HG03575 (cell line): ENCODE measurements around the gene PLXDC1.
"Not testable (repeated sequence)": the region's sequence is repeated elsewhere in the genome, so short reads cannot be mapped to it uniquely, and the experiment has no call there.

Experiments used
- ATAC-seq: cut with Tn5 transposase; IDR thresholded peaks from one replicate; pipeline ENCODE4 v1.9.1; 2021; ENCODE audit not compliant: unreplicated experiment, insufficient number of reproducible peaks, low FRiP score; ENCODE audit errors: extremely low read depth

PLXDC1 gene

DNA sequence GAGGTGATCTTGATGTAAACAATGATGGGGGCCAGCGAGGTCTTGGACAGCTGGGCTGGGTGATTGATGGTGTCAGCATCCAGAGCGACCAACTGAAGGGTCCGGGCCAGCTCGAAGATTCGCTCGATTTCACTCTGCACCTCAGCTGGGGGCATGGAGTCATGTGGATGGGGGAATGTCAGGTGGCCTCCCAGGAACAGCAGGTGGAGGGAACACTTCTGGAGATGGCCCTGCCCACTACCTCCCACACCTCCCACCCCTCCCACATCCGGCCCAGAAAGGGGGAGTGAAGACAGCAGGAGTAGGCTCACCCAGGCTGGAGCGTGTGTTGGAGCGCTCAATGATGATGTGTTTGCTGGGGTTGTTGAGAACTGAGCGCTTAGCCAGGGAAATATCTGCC is 32.3 kb upstream of the PLXDC1 start:
- ATAC-seq = no peak

DNA sequence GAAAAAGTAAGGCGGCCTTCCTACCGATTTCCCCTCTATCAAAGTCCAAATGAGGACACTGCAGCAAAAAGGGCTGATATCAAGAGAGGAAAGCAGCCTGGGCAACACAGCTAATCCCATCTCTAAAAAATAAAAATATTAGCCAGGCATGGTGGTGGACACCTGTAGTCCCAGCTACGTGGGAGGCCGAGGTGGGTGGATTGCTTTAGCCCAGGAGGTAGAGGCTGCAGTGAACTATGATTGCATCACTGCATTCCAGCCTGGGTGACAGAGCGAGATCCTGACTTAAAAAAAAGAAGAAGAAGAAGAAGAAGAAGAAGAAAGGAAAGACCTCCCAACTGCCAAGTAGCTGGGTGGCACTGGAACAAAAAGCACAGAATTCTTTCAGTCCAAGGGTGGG is 31.6 kb upstream of the PLXDC1 start:
- ATAC-seq = no peak

DNA sequence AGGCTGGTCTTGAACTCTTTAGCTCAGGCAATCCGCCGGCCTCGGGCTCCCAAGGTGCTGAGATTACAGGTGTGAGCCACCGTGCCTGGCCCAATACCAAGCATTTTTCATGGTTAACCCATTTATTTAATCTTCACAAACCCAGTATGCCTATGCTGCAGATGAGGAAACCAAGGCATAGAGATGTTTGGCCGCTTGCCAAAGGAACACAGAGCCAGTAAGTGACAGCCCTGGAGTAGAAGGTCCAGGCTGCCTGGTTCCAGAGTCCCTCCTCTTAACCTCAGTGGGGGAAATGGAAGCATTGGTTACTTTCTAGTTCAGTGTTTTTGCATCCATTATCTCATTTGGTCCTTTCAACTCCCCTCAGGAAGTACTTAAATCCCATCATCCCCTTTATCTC is 29.9 kb upstream of the PLXDC1 start:
- no peak for ATAC-seq

DNA sequence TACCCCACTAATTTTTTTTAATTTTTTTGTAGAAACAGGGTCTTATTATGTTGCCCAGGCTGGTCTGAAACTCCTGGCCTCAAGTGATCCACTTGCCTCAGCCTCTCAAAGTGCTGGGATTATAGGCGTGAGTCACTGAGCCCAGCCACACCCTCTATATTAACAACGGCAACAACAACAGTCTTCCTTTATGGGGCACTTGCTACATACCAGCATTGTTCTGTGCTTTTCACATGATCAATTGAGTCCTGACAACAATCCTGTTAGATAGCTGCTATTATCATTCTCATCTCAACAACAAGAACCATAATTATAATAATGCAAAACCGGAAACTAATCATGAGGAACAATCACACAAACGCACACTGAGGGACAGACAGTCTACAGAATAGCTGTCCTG is 27.1 kb upstream of the PLXDC1 start:
- no peak for ATAC-seq

DNA sequence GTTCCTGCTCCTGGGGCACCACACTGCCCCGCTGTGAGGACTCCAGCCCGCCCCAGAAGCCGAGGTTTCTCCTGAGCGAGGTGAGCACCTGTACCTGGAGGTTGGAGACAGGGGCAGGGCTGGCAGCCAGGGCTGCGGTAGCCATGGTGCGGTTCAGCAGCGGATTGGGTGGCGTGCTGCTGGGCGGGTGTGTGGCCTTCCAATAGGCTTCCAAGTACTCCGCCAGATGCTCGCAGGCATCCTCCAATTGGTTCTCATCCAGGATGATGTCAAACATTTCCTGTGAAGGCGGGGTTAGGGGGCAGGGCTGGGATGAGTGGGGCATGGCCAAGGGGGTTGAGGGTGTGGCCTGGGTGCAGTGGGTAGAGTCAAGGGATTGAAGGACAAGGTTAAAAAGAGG is 25.8 kb upstream of the PLXDC1 start:
- no peak for ATAC-seq

DNA sequence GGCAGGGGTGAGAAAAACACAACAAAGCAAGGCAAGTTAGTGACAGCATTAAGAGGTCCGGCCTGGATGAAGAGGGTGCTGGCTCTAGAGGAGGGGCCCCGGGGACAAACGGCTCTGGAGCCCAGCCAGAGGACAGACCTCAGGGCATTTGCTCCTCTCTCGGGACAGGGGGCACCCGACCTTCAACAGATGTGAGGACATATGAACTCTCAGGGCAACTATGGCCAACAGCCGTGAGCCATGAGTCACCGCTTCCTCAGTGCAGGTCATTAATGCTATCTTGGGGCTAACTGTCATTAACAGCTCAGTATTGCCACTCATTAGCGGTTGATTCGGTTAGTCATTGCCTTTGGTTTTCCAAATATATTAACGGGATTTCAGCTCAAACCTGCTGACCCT is 24.3 kb upstream of the PLXDC1 start:
- no peak for ATAC-seq

DNA sequence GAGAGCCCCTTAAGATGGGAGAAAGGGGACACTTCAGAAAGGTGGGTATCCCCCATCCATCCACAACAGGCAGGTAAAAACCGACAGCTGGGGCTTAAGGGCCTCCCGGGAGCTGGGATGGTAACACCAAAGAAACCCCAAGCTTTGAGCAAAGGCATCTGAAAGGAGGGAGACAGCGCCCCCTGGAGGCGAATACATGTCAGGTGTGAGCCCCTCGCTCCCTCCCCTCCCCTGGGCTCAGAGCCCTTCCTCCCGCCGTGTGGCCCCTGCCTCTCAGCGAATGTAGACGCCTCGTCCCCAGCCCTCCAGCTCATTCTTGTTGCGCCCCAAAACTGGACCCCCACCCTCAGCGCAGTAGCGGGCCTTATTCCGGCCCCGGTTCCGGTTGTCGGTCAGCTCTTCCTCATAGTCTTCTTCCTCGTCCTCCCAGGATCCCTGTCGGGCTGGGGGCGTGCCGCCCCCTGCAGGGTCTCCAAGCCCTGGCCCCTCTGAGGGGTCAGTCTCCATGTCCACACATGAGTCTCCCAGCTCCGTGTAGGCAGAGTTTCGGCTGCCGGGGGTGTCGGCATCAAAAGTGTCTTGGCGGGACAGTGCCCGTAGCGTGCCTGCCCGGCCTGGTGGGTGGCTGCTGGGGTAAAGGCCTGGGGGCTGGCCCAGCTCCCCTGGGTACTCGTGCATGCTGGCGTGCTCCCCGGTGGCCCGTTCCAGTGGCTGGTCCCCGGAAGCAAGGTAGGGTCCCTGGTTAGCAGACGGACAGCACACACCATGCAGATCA is 23.7 kb upstream of the PLXDC1 start:
- ATAC-seq = no peak

DNA sequence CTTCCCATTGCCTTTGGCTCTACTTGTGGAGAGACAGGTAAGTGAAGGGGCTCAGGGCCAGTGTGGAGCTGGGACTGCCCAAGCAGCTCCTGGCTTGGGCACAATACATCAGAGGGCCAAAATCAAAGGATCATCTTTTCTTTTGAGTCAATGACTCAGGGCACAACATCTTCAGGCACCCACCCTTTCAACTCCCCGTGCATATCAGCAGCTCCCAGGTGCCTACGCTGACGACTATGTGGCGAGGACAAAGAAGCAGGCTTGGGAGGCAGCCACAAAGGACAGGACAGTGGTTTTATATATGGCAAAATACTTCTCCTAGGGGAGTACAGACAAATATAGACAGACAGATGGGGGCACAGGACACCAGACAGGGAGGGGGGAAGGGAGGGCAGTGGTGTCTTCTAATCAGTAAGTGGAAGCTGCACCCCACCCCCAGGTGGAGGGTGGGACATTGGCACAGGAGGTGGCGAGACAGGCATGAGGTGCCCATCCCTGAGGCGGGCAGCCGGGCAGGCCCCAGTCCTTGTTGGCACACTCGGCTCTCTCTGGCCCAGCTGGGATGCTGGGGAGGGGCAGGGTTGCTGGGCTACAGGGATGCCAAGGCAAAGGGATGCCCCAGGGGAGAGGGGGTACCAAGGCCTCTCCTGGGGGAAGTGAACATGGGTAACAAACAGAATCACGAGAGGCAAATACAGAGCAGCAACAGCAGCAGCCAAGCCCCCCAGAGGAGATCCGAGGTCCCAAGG is 22.3 kb upstream of the PLXDC1 start:
- ATAC-seq = no peak

DNA sequence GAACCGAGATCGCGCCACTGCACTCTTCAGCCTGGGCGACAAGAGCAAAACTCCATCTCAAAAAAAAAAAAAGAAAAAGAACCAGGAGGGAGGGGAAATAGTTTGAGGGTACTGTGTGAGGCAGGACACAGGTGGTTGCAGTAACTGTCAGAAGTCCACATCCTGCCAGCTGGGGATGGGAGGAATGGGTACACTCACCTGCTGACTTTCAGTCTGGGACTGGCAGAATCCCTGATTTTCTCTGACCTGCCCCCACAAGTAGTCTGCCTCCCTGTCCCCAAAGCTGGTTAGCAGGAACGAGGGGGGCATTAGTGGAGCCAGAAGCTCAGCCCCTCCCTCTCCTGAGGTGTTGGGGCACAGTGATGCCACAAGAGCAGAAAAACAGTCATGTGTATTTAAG is 21.6 kb upstream of the PLXDC1 start:
- no peak for ATAC-seq

DNA sequence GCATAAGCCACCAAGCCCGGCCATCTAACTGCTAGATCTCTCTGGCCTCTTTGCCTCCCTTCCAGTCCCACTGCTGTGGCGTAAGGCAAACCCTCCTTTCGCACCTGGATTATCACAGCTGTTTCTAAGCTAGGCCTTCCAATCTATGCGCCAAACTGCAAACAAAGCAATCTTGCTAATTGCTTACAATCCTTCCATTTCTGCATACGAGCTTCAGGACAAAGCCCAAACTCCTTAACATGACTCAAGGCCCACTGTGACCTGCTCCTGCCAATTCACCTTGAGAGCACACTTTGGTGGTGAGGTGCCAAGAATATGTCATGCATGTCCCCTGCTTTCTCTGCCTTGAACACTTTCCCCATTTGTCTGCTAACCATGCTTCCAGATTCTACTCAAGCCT is 20.5 kb upstream of the PLXDC1 start:
- ATAC-seq = no peak

DNA sequence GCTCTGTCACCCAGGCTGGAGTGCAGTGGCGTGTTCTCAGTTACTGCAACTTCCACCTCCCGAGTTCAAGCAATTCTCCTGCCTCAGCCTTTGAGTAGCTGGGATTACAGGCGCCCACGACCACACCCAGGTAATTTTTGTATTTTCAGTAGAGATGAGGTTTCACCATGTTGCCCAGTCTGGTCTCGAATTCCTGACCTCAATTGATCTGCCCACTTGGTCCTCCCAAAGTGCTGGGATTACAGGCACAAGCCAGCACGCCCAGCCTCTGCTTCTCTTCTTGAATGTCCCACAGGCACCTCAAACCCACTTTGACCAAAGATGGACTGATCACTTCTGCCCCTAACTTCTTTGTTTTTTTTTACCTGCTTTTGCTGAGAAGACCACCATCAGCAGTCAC is 19.1 kb upstream of the PLXDC1 start:
- no peak for ATAC-seq

DNA sequence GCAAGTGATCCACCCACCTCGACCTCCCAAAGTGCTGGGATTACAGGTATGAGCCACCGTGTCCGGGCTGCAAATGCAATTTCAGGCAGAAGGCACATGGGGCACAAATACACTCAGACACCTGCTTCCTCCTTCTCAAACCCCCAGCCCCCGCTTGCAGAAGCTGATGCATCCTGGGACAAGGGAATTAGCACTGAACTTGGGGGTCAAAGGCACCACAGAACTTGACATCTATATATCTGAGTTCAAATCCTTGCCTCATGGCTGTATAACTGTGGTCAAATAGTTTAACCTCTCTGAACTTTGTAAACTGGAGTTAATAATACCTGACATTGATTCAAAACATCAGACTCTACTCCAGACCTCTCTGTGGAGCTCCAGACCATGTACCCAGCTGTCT is 18.7 kb upstream of the PLXDC1 start:
- ATAC-seq = no peak

DNA sequence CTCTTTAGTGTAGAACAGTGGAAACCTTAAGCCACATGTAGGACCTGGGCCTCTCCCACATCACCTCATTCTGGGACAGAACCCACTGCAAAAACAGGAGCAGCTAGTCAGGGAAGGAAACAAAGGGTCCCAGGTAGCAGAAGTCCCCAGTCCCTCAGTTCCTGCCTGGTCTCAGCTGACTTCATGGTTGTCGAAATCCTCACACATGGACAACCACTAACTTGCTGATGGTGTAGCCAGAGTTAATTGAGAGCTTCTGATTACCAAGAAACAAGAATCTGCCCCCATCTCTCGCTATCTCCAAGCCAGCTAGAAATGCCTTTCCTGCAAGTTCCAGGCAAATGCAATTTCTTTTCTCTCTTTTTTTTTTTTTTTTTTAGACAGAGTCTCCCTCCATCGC is 18.1 kb upstream of the PLXDC1 start:
- no peak for ATAC-seq

DNA sequence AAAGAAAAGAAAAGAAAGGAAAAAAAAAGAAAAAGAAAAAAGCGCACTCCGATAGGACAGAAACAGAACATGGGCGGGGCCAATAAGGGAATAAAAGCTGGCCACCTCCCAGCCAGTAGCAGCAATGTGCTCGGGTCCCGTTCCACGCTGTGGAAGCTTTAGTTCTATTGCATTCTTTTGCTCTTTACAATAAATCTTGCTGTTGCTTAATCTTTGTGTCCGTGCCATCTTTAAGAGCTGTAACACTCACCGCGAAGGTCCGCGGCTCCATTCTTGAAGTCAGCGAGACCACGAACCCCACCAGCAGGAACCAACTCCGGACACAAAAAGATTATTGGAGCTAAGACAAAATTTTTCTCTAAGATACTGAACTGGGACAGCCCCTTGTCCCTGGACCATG is 17.7 kb upstream of the PLXDC1 start:
- ATAC-seq = no peak

DNA sequence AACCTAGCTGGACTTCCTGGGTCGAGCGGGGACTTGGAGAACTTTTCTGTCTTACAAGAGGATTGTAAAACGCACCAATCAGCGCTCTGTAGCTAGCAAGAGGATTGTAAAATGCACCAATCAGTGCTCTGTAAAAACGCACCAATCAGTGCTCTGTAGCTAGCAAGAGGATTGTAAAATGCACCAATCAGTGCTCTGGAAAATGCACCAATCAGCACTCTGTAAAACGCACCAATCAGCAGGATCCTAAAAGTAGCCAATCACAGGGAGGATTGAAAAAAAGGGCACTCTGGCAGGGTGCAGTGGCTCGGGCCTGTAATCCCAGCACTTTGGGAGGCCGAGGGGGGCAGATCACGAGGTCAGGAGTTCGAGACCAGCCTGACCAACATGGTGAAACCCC is 17.1 kb upstream of the PLXDC1 start:
- not testable (repeated sequence) for ATAC-seq

DNA sequence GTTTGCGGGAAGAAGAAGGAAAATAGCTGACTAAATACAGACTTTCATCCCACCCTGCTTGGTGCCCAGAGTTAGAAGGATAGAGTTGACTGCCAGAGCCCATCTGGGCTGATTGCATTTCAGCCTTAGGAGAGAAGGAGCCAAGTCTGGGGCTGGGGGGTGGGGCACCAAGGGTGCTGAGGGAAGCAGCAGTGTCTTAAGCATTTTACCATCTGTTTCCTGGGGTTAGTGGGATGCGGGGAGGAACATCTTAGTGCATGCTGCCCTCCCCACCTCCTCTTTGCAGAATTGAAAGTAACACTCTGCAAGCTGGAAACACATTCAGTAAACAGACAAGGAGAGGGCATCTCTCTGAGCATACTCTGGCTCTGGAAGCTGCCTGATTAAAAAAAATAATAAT is 16.0 kb upstream of the PLXDC1 start:
- no peak for ATAC-seq

DNA sequence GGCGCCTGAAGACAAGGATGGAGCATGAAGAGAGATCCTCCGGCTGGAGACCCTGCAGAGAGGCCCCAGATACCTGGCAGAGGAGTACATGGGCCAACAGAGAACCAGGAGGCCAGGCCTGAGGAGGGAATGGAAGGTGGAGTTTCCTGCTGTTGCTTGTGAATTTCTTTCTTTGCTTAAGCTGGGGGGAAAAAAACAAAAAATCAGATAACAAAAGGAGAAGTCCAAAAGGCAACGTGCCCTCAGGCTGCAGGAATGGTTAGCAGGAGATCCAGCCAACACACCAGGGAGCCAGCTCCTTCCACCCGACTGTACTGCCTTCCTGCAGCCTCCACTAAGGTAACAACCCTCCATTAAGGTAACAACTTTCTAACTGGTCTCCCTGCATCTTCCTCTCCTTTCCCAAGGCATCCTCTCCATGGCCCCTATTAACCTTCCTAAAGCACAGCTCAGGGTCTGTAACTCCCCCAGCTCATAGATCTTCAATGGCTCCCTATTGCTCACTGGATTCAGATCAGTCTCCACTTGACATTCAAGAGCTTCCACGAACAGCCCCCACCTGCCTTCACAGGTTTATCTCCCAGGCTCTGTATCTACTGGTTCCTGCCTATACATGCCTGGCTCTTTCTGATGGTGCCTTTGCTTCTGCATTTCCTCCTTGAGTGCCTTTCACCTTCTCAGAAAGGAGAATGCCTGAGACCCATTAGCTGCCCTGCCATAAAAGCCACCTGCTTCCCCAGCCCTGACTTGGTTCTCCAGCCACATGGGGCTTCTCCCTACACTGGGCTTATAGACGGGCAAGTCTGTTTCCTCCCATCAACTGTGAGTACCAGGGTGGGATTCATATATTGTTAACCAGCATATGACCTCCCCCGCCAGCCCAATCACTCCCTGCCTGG is 15.2 kb upstream of the PLXDC1 start:
- no peak for ATAC-seq

DNA sequence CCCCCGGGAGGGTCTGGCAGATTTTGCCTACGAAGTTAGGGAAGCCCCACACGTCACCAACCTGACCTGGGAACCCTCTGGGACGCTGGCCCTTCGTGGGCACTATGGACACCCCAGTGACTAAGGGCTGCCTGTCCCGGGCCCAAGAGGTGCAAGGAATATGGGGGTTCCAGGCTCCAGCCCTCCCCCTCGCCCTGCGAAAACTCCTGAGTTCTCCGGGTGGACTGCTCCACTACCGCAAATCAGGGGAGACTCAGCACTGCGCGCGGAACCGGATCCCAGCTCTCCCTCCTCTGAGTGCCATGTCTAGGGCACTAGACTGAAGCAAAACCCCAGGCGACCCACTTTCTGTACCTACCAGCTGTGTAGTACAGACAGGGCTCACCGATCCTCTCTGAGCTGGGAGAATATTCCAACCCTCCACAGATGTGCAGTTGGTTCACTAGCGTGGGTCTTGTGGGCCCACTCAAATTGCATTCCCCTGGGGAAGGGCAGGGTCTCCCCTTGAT is 14.5 kb upstream of the PLXDC1 start, which contains the start of gene ARL5C:
TSS of gene ARL5C (minus strand) at position 321 of the 509 bp plus-strand sequence. CDS start 401 bp downstream, outside the sequence.
- no peak for ATAC-seq

DNA sequence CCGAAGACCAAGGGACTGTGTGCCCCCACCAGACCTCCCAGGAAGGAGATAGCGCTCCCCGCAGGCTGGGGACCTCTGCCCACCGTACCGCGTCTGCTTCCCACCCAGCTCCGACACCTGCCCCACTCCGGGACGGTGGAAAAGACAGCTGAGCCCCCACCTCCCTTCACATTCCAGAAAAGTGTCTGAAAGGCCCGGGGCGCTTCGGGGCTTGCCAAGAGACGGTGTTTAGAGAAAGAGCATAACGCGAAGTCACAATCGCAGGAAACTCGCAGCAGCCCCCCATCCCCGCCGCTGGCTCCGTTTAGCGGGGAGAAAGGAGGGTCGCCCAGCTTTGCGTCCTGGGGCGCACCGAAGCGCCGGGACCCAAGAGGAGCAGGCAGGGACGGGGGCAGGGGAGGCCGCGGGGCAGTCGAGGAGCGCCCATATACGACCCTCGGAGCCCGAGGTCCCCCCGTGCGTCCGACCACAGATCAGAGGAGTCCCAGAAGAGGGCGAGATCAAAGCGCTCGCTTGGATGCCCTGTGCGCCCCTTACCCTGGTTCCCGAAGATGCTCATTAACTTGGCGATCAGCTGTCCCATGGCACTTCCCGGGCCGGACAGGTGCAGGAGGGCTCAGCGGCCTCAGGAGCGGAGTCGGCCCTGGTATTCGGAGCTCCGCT is 13.9 kb upstream of the PLXDC1 start:
- ATAC-seq = no peak
